ENCODE measurements around the gene PLIN5. TPM values are rescaled to one million over a fixed set of nuclear protein-coding genes. Genes with fewer than 3 reads are reported as not detected.

Gene PLIN5
- total and polyA plus RNA-seq, 10 of the 15 experiments (the other 5 are each of a cell fraction or from before 2014, with no cell fraction given) = 0.15 to 0.33 TPM; not detected in 8

DNA sequence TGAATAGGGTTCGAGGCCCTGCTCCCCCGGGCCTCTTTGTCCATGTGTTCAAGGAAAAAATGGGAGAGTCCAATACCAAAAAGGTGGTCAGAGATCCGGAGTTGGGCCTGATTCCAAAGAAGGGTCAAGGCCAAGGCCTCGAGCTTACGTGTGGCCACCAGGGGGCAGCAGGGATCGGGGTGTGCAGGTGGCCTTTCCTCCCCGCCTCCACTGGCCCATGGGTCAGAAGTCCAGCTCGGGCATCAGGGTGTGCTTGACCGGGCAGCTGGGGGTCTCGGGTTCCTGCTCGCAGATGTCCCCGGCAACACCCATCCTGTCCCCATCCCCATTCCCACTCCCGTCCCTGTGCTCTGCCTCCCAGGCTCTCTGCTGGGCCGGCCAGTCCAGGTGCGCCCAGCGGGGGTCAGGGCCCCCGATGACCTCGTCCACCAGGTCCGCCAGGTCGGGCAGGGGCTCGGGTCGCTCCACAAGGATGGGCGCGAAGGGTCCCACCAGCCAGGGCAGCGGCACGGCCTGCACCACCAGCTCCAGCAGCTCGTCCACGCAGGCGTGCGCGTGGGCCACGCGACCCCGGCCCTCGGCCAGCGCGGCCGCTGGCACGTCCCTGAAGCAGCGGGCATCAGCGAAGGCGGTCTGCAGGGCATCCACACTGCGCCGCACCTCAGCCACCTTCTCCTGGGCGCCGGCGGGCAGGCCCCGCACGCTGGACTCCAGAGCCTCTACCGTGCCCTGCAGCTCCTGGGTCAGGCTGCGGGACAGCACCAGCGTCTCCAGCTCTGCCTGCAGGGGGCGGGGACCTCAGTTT is 11.5 kb downstream of the PLIN5 start:
- 51% methylated on average over 50 of the region's 53 CpGs for WGBS (ENCODE audit: insufficient coverage, insufficient replicate concordance, low lambda C conversion rate, missing lambda C conversion rate)
- ATAC-seq (peak; percentile 74), DNase-seq (ENCODE audit: low read depth, low spot score) (no peak), FAIRE-seq (no peak)
- no peaks in the 10 kb centered on the region for H3K79me2 ChIP-seq (ENCODE audit: control insufficient read depth, insufficient read depth, low read length)
- no peak overlapping the region for H3K4me2 ChIP-seq (ENCODE audit: control insufficient read depth, insufficient read depth)
- CTCF ChIA-PET = interaction anchor here (0.7 to 4.5 kb wide), 14 partner anchors 8 to 261 kb away, joined by 3 to 44 read pairs (median 4); partner anchors contain the start of genes LRG1 and PLIN5
- no peaks in the 10 kb centered on the region for H3K36me3 ChIP-seq (ENCODE audit: control insufficient read depth in 2 of 2, insufficient read depth in 2 of 2, low read length in 1 of 2)
- no peaks in the 10 kb centered on the region for H3K9me3 ChIP-seq (replicated peaks; ENCODE audit: control insufficient read depth, insufficient read depth, low read length)
- H2AFZ ChIP-seq (ENCODE audit: control insufficient read depth, low read depth, low read length) = no peak overlapping the region
- H3K9ac ChIP-seq (ENCODE audit: control insufficient read depth, insufficient read depth, low read length) = no peak overlapping the region
- intact Hi-C loops (cut with micrococcal nuclease; ENCODE audit: unreplicated experiment) (loop anchor here (2.0 kb wide), 1 partner anchor 257 kb away; no protein-coding TSS in a partner anchor), in situ Hi-C loops (cut with MboI) (no loop called here)
- RAD21 ChIA-PET (ENCODE audit: unreplicated experiment) = interaction anchor here (1.3 kb wide), 1 partner anchor 257 kb away, joined by 3 read pairs; no protein-coding TSS in a partner anchor
- no peaks in the 10 kb centered on the region for H3K4me1 ChIP-seq (ENCODE audit: control insufficient read depth, insufficient read depth, low read length)
- peak; percentile 47; the same call in 1 of the 2 replicates for TF ChIP-seq NR2F1 (conservative IDR thresholded peaks at IDR 0.05)
- TF ChIP-seq RAD21 (IDR thresholded peaks at IDR 0.05; ENCODE audit: insufficient read depth, low read depth, low read length) = peak; percentile 20; the same call in 1 of the 2 replicates
- no peak for TF ChIP-seq TAF1 (IDR thresholded peaks at IDR 0.05; ENCODE audit: borderline replicate concordance, low read depth, low read length)
- TF ChIP-seq, protein P1, sequence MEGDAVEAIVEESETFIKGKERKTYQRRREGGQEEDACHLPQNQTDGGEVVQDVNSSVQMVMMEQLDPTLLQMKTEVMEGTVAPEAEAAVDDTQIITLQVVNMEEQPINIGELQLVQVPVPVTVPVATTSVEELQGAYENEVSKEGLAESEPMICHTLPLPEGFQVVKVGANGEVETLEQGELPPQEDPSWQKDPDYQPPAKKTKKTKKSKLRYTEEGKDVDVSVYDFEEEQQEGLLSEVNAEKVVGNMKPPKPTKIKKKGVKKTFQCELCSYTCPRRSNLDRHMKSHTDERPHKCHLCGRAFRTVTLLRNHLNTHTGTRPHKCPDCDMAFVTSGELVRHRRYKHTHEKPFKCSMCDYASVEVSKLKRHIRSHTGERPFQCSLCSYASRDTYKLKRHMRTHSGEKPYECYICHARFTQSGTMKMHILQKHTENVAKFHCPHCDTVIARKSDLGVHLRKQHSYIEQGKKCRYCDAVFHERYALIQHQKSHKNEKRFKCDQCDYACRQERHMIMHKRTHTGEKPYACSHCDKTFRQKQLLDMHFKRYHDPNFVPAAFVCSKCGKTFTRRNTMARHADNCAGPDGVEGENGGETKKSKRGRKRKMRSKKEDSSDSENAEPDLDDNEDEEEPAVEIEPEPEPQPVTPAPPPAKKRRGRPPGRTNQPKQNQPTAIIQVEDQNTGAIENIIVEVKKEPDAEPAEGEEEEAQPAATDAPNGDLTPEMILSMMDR (IDR thresholded peaks at IDR 0.05 in 2 of 3, conservative IDR thresholded peaks at IDR 0.05 in 1 of 3; ENCODE audit: control insufficient read depth in 2 of 3, extremely low read depth in 1 of 3, insufficient read depth in 1 of 3, low read depth in 3 of 3, low read length in 3 of 3) = peak; percentile 62 to 81 (median 68)
- peak; percentile 17; the same call in 1 of the 2 replicates for TF ChIP-seq SMC3 (IDR thresholded peaks at IDR 0.05; ENCODE audit: borderline replicate concordance, low read length)
- TF ChIP-seq KLF5 (IDR thresholded peaks at IDR 0.05; ENCODE audit: partially characterized antibody) = no peak
- TF ChIP-seq ZNF217 (IDR thresholded peaks at IDR 0.05) = no peak
- TF ChIP-seq BMI1 (IDR thresholded peaks at IDR 0.05; ENCODE audit: borderline replicate concordance) = no peak
- TF ChIP-seq NFYA (IDR thresholded peaks at IDR 0.05; ENCODE audit: borderline replicate concordance, low read depth, low read length) = no peak
- SMC1A ChIA-PET (ENCODE audit: uncharacterized antibody, unreplicated experiment) = no interaction called here
- no peaks in the 10 kb centered on the region for H3K27me3 ChIP-seq (replicated peaks in 1 of 2; ENCODE audit: control insufficient read depth in 2 of 2, insufficient read depth in 2 of 2, low read length in 1 of 2)
- POLR2A ChIA-PET = no interaction called here
- H3K4me3 ChIP-seq = no peak overlapping the region
- BruUV-seq (replicated peaks) = no TSS peak
- no peaks in the 10 kb centered on the region for H4K20me1 ChIP-seq (ENCODE audit: control insufficient read depth, insufficient read depth)
- no peak overlapping the region for H3K27ac ChIP-seq (ENCODE audit: control insufficient read depth, insufficient read depth)
